HG03025 (cell line): Measurements from ENCODE around the gene CHRND.

ENCODE experiments used
- ATAC-seq: cut with Tn5 transposase; IDR thresholded peaks from one replicate; pipeline ENCODE4 v1.9.1; 2021; ENCODE audit warnings: mild to moderate bottlenecking, moderate library complexity; ENCODE audit not compliant: unreplicated experiment, low FRiP score

CHRND gene

DNA sequence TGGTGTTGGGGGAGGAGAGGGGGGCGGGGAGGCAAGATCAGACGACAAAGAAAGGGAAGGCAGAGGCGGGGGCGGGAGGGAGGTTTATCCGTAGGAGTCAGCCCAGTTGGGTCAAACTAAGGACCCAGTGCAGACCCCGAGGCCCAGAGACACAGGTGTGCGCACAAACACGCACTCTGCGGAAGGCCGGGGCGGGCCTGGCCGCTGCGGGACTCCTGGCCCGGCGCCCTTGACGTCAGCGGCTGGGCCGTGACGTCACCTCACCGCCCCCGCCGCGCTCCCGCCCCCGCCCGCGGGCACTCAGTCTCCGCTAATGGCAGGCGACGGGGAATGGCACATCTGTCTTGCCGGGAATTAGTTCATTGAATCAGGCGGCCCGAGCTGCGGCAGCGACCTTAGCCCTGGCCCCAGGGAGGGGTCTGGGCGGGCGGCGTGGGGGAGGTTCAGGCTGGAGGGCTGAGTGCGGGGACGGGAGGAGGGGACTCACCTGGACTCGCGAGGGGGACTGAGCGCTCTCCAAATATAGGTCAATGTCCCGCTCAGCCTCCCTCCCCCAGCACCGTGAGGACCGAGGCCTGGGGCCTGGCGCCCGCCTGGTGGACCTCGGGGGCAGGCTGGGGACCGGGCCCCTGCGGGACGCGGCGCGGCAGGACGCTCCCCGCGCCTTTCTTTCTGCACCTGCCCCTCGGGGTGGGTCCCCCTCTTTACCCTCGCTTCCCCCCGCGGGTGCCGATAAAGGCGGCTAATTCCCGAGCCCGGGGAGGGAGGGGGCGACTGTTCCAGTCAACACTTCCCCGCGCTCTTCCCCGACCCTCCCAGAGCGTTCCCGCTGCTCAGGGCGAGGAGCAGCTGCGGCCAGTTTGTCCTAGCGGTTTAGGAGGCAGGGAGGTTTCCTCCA lies 22.8 kb upstream of the CHRND start:
- no peak for ATAC-seq

DNA sequence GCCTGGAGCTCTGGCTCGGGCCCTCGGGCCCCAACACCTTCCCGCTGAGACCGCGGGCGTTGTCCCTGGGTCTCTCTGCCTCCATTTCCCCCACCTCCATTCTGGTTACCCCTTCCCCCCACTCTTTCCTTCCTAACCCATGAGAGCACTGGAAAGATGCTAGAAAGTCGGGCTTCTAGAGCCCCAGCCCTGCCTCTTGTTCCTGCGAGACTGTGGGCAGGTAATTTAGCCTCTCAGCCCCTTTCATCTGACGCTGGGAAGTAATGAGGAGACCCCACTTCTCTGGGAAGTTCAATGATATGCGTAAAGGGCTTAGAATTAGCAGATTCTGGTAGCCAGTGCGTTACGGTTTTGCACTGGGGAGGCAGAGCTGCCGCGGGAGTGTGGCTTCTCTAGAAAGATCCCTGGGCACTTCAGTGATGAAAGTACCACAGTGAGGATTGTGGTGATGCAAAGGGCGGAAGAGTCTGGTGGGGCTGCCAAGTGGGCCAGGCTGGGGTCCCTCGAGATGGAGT lies 22.1 kb upstream of the CHRND start:
- ATAC-seq = no peak

DNA sequence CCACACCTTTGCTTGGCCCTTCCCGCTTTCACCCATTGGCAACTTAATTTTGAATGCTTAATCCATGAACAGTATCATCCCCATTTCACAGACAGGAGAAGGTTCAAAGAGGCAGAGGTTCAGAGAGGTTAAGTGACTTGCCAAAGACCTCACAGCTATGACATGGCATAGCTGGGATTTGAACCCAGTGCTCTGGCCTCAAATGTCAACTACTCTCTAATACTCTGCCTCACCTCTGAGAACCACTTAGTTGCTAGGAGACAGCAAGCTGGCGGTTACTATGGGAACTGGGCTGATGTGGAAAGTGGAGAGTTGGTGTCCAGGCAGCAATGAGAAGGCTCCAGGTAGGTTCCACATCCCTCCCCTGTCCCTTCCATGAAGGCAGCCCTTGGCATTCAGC lies 21.5 kb upstream of the CHRND start:
- no peak for ATAC-seq

DNA sequence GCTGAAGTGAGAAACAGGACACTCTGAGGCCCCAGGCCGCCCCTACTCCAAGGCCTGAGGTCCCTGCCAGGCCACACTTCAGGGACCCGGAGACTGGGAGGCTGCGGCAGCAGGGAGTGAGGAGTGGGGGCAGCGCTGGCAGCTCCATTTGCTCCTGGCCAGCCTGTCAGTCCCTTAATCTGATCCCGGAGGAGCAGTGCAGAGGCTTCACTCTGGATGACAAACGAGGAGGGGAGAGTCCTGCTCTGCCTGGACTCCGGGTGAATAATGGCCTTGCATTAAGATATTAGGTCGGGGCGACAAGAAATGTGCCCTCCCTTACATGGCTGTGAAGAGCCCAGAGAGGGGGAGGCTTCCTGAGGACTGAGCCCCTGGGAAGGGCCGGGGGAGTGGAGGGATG lies 20.1 kb upstream of the CHRND start:
- no peak for ATAC-seq

DNA sequence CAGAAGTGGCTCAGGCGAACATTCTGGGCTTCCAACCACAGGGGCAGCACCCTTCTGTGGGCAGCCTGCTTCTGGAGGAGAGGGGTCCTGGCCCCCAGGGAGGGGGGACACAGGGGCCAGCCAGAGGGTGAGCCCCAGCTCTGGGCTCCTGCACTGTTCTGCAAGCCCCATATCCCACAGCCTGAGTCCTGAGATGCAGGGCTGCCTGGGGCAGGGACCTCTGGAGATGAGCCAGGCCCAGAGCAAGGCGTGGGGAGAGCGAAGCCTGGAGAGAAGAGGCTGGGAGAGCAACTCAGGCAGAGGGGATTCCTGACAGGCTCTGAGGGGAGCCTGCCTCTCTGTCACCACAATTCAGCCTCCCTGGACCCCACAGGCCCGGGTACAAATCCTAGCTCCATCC lies 19.3 kb upstream of the CHRND start:
- ATAC-seq = no peak

DNA sequence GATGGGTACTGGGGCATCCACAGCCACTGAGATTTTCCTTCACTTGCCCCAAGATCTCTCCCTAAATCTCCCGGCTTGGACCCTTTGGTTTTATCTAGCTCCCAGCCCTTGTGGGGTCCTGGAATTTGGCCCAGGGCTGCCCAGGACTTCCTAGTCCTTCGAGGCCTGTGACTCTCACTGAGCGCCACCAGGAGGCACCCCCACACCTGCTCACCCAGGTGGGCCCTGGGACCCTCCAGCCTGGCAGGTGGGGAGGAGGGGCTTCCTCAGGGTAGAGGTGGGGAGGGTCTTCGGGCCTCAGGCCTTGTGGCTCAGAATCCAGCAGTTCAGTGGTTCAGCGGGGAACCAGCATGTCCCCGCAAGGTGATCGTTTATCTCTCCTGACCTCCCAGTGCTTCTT lies 17.7 kb upstream of the CHRND start:
- ATAC-seq = no peak

DNA sequence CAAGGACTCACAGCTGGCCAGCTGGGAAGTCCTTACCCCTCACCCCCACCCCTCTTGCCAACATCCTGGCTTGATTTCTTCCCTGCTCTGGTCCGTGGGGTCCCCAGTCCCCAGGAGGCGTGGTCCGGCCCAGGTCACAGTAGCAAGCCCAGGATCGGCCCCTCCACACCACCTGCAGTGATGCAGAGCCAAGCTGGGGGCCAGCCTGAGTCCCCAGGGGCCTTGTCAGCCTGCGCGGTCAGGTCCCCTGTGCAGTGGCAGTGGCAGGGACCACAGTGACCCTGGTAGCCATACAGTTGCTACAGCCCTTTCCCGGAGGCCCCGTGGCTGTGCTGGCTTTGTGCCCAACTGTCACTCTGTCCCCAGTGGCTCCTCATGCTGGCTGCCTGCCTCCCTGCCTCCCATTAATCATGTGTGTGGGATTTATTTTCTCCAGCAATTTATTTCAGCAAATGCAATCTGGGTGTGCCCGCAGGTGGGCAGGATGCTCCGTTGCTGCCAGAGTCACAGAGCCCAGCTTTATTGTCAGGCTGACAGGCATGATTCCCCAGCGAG lies 14.5 kb upstream of the CHRND start:
- ATAC-seq = no peak

DNA sequence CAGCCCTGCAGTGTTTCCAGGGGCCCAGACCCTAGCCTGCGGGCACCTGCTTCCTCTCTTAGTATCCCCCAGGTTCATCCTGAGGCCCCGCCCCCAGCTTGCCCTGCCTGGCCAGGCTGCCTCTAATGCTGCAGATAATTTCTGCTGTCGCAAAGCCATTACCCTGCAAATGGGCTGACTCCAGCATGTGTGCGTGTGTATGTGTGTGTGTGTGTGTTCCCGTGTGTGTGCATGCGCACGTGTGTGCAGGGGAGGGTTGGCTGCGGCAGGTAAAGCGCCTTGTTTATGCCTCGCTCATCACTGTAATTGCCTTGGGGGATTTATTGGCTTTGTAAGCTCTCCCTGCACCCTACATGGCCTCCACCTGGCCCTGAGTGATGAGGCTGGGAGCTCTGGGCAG lies 13.4 kb upstream of the CHRND start:
- ATAC-seq = no peak

DNA sequence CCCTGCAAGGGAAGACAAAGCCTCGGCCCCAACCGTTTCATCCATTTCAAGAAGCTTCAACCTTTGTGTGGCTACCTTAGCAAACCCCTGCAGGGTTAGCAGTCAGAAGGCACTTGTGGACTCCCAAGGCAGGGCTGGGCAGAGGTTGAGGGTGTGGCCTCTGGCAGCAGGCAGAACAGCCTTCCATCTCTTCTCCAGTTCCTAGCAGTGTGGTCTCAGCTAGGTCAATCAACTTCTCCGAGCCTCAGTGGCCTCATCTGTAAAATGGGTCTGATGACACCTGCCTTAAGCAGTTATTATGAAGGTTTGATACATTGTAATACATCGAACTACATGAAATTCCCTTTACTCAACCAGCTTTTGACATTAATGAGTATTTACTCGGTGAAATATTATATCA lies 12.6 kb upstream of the CHRND start:
- no peak for ATAC-seq

DNA sequence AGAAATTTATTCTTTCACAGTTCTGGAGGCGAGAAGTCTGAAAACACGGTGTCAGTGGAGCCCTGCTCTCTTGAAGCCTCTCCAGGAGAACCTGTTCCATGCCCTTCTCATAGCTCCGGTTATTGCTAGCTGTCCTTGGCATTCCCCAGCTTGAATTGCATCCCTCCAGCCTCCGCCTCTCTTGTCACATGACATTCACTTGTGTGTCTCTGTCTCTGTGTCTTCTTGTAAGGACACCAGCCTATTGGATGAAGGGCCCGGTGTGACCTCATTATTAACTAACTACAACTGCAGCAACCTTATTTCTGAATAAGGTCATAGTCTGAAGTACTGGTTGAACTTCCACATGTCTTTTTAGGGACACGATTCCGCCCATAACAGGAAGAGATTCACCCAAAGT lies 10.3 kb upstream of the CHRND start:
- no peak for ATAC-seq

DNA sequence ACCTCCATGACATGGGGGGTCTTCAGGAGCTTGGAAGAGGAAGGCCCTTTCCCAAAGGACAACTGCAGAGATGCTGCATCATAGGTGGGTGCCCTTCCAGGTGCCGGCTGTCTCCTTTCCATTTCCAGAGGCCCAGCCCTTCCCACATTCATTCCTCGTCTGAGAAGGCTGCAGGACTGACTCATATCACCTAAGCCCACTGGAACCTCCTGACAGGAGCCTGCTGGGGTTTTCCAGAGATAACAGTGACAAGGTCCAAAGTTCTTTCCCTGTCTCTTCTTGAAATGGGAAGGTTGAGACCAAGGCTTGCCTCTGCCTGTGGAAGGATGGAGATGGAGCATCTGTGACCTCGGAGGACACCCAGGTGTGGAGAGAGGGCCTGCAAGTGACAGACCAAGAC lies 9.4 kb upstream of the CHRND start:
- no peak for ATAC-seq

DNA sequence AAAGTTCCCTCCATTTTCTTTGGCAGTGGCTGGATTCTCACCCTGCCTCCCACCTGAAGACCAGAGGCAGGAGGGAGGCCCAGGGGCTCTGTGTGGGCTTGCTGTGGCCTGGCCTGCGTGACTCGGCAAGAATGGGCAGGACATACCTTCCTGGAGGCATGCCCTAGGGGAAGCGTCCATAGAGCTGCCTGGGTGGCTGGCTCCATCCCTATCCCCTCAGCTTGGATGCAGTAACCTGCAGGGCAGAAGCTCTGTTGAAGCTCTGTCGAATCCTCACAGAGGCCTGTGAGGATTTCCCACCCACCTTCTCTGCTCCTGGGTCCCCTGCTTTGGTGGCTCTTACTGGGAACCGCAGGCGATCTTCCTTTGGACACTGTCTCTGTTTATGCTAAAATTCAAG lies 7.1 kb upstream of the CHRND start:
- ATAC-seq = no peak

DNA sequence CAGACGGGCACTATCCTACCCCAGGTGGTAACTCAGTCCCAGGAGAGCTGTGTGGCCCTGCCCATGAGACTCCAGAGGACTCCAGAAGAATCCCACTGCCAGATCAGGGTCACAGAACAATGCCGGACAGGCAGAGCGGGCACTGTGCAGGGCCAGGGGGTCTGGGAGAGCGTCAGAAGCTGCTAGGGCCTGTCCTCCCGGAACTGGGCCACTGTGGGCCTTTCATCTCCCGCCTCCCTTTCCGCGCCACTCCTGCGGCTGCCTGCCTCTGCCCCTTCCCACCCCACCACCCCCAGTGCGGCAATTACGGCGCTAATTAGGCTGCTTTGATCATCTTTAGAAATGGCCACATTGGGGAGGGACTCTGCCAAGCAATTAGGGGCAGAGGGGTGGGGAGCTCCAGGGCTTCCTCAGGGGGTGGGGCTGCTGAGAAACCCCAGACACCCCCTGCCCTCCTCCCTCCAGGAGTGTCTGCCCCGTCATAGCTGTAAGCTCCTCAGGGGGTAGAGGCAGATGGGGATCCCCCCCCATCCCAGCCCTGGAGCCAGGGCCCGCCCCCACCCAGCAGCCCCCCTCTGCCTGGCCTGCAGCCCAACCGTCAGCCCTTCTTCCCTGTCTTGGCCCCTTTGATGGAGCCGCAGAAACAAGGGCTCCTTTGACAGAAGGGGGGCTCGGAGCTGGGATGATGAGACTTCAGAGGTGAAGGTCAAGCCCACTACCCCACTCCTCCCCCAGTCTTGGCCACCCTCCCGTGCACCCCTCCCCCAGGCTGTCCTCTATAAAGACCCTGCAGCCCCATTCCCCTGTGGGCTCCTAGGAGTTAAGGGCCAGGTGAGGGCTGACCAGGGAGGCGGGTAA lies 6.2 kb upstream of the CHRND start, which contains the start of gene PRSS56:
Gene PRSS56, plus strand, starts transcription at position 808 of the 858 bp plus-strand sequence. CDS start 211 bp downstream, outside the sequence.
- no peak for ATAC-seq

DNA sequence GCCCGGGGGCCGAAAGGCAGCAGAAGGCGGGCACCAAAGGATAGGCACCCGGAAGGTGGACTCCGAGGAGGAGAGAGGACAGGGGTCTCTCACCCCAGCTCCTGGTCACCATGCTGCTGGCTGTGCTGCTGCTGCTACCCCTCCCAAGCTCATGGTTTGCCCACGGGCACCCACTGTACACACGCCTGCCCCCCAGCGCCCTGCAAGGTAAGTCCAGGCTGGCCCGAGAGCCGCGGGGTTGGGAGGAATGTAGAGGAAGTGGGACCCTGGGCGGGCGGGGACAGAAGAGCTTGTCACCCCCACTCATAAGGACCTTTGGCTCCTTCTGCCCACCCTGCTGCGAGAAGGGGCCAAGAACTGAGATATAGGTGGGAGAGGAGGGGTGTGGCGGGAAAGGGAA lies 5.5 kb upstream of the CHRND start:
- ATAC-seq = no peak

DNA sequence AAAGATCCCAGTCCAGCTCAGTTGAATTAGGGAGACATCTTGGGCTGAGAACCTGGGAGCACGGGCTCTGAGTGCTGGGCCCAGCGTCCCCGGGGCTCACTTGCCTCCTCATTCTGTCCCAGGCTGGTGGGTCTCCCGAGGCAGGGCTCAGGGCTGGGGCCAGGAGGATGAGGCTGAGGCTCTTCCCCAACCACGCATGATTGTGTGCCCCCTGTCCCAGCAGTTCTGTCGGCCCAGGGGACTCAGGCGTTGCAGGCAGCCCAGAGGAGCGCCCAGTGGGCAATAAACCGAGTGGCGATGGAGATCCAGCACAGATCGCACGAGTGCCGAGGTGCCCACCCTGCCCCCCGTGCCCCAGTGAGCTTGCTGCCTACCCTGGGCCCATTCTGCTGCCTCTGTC lies 4.9 kb upstream of the CHRND start:
- no peak for ATAC-seq

DNA sequence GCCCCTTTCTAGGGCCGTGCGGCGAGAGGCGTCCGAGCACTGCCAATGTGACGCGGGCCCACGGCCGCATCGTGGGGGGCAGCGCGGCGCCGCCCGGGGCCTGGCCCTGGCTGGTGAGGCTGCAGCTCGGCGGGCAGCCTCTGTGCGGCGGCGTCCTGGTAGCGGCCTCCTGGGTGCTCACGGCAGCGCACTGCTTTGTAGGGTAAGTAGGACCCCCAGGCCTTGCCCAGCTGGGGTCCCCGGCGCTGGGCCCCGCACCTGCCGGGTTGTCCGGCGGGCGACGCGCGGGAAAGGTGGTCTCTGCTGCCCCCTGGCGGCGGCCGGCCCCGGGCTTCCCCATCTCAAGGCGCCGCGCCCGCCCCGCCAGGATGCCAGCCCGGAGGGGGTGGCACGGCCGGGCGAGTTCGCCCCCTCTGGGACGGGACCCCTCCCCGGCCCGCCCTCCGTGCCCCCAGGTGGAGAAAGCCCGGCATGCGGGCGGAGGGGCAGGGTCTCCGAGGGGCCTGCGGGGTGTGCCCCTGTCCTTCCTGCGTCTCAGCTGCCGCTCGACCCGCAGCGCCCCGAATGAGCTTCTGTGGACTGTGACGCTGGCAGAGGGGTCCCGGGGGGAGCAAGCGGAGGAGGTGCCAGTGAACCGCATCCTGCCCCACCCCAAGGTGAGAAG lies 3.9 kb upstream of the CHRND start:
- ATAC-seq = no peak

DNA sequence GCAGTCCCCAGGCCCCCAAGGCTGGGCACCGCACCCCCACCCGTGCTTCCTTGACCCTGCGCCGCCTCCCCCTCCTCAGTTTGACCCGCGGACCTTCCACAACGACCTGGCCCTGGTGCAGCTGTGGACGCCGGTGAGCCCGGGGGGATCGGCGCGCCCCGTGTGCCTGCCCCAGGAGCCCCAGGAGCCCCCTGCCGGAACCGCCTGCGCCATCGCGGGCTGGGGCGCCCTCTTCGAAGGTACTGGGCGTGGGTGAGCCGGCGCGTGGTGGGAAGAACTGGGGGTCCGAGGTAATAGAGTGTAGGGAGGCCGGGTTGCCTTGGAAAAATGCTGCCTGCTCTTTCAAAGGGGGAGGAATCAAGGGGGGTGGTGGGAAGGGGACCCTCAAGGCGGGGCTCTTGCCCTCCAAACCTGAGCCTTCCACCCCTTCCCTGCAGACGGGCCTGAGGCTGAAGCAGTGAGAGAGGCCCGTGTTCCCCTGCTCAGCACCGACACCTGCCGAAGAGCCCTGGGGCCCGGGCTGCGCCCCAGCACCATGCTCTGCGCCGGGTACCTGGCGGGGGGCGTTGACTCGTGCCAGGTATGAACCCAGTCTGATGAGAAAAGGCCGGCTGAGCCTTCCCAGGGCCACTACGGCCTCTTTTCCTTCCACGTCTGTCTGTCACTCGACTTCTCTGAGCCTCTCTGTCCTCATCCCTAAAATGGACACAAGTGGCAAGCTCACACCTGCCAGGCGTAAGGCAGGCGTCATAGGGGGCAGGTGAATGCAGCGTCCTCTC lies 3.1 kb upstream of the CHRND start:
- no peak for ATAC-seq

DNA sequence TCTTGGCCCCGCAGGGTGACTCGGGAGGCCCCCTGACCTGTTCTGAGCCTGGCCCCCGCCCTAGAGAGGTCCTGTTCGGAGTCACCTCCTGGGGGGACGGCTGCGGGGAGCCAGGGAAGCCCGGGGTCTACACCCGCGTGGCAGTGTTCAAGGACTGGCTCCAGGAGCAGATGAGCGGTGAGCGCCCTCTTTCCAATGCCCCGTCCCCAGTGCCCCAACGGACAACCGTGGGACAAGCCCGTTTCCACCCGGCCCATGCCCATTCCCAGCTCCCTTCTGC lies 2.6 kb upstream of the CHRND start:
- ATAC-seq = no peak

DNA sequence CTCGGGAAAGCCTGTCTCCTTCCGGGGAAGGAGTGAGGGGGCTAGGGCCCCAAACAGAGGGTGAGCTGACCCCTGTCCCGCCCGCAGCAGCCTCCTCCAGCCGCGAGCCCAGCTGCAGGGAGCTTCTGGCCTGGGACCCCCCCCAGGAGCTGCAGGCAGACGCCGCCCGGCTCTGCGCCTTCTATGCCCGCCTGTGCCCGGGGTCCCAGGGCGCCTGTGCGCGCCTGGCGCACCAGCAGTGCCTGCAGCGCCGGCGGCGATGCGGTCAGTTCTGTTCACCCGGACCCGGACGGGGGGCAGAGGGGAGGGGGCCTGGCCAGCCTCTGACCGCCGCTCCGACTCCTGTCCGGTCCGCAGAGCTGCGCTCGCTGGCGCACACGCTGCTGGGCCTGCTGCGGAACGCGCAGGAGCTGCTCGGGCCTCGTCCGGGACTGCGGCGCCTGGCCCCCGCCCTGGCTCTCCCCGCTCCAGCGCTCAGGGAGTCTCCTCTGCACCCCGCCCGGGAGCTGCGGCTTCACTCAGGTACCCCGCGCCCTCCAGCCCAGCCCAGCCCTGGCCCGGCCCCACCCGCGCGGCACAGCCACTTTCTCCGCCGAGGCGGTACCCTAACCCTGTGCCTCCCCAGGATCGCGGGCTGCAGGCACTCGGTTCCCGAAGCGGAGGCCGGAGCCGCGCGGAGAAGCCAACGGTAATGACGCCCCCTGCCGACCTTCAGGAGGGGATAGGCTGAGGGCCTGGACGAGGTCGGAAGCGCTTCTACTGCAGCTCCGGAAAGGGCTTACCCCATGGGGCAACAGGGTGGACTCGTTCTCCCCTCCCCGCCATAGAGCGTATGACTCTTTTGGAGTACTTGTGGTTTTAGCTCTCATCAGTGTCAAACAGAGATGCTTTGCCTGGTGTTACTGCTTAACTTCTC lies 2.0 kb upstream of the CHRND start:
- ATAC-seq = no peak
